Hematopoietic multipotent progenitor cell treated with erythropoietin and hydrocortisone succinate and interleukin-3 and kit ligand, for 4 days (in vitro differentiated cells): ENCODE data around the gene KCND2.
"Not testable (repeated sequence)": the region's sequence is repeated elsewhere in the genome, so short reads cannot be mapped to it uniquely, and the experiment has no call there.

Experiments
- DNase-seq: peaks from one replicate; pipeline ENCODE4 v3.0.0-alpha.2; 2015

Gene KCND2

DNA sequence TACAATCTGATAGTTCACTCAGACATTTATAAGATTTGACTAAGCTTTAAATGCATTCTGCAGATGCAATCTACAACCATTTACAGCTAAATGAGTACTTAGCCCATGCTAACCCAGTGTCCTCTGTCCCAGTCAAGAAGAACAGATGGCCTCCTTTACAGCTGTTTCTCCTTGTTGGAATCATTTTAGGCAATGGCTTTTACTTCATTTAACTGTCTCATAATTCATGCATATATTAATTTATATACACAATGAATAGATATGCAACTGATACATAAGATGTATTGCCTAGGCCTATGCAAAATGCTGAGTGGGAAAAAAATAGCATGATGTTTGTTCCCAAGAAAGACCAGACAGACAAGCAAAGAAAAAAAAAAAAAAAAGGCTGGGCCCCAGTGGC, 502.8 kb downstream of the KCND2 start:
- DNase-seq: no peak

DNA sequence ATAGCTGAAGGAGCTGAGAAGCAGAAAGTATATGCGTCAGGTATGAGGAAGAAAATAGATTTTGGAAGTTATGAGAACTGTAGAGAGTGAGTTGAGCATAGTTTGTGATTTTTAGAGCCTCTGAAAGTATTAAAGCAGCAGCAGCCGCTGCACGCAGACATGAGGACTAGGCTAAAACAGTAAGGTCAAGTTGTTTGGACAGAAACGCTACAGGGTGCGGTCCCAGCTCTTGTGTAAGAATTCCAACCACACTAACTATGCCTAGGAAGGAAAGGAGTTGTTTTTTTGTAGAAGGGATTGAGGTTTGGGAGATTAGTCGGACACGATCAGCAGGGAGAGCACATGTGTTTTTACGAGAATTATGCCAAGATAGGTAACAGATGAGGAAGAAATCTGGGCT, 506.1 kb downstream of the KCND2 start:
- not testable (repeated sequence) for DNase-seq

GRCh38 chr7:120780451-120780850, 507.5 kb downstream of the KCND2 start:
- DNase-seq: not testable (repeated sequence)

- DNase-seq: no peak
Observed at GRCh38 chr7:120780938-120781337, 508.0 kb downstream of the KCND2 start.

DNA sequence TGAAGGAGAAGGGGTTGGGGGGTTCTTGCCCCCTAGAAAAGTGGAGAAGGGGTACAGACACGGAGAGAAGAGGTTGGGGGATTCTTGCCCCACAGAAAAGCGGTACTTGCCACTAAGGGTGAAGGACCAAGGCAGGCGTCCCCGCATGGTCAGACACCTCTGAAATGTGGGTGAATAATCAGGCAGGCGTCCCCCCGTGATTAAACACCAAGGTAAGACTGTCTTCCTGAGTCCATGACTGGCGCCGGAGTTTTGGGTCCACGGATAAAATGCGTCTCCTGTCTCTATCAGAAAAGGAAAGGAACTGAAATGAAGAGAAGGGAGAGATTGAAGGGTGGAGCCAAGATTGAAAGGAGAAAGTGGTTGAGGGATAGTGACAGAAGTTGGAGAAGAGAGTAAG, 508.9 kb downstream of the KCND2 start:
- DNase-seq: not testable (repeated sequence)

- DNase-seq: no peak
Observed at GRCh38 chr7:120783273-120783672, 510.3 kb downstream of the KCND2 start.

- no peak for DNase-seq
Observed at GRCh38 chr7:120783721-120784120, 510.7 kb downstream of the KCND2 start.

GRCh38 chr7:120785095-120785494, 512.1 kb downstream of the KCND2 start:
- DNase-seq: no peak

- peak; percentile 84 for DNase-seq
Observed at GRCh38 chr7:120792091-120792860, 519.3 kb downstream of the KCND2 start.

GRCh38 chr7:120792861-120793130, 519.8 kb downstream of the KCND2 start:
- DNase-seq: no peak

- no peak for DNase-seq
Observed at GRCh38 chr7:120793213-120793936, 520.4 kb downstream of the KCND2 start.

DNA sequence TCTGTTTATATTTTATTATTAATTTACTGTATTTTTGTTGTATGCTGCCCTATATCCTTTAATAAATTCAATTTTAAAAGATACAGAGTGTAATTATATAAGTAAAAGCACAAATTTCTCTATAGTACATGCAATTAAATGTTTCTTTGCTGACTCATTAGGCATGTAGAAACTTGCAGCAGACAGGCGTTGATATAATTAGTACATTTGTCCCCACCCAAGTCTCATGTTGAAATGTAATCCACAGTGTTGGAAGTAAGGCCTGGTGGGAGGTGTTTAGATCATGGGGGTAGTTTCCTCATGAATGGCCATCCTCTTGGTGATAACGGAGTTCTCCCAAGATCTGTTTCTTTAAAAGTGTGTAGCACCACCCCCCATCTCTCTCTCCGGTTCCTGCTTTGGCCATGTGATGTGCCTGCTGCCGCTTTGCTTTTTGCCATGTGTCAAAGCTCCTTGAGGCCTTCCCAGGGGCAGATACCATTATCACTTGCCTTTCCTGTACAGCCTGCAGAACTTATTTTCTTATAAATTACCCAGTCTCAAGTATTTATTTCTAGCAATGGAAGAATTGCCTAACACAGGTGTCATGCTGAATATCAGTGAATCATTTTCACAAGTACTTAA, 521.2 kb downstream of the KCND2 start:
- DNase-seq: no peak

DNA sequence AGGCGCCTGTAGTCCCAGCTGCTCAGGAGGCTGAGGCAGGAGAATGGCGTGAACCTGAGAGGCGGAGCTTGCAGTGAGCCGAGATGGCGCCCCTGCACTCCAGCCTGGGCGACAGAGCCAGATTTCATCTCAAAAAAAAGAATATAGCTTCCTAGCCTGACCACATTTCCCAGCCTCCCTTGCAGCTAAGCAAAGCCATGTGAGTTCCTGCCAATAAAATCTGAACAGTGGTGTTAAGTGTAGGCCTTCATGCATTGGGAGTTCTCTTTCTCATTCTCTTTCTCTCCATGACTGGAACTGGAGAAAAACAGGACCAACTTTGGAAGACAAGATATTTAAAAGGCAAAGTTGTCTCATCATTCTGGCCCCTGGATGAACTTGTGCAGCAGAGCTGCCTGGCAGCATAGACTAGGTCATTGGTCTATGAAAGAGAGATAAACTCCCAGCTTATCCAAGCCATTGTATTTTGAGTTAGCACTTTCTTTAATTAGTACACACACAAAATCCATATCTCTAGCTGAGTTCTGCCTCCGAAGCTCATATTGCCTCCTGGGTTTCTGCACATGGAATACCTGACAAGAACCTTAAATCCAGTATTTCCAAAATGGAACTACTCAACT, 524.2 kb downstream of the KCND2 start:
- no peak for DNase-seq

DNA sequence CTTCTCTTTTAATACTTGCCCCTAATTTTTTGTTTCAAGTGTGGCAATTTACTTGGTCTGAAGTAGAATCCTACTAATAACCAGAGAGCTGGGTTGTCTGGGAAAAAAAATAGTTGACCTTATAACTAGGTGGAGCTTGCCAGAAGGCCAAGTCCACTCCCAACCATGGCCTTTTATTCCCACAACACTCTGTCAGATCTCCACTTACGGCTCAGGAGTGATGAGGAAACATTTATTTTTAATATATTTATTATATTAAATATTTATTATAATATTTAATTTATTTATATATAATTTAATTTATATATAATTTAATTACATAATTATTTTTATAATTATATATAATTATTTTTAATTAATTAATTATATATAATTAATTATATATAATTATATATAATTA, 526.2 kb downstream of the KCND2 start:
- DNase-seq: no peak
